Endothelial cell of umbilical vein (primary cell): Measurements from ENCODE around the gene MRPL42.

Source experiments
- EZH2 ChIP-seq: IDR thresholded peaks from 2 replicates; pipeline ENCODE4 v1.6.1; 2012; ENCODE audit warnings: borderline replicate concordance, low read depth, mild to moderate bottlenecking, moderate library complexity, low read length, inconsistent platforms; ENCODE audit not compliant: severe bottlenecking
- POLR2AphosphoS5 ChIP-seq: IDR thresholded peaks from 2 replicates; pipeline ENCODE4 v1.6.1; 2012; ENCODE audit warnings: low read depth, mild to moderate bottlenecking, control low read depth, low read length, moderate library complexity; ENCODE audit not compliant: insufficient read depth
- TF ChIP-seq, protein P1 (sequence below), 2 donors: IDR thresholded peaks; 1 replicate in 1 of 2; 2 replicates in 1 of 2; pipeline ENCODE4 v1.5.1; 2011; ENCODE audit warnings: low read length in 2 of 2, mild to moderate bottlenecking in 2 of 2, moderate library complexity in 2 of 2, control low read depth in 1 of 2, inconsistent platforms in 1 of 2, low read depth in 1 of 2; ENCODE audit not compliant: insufficient read depth in 1 of 2; ENCODE audit errors: extremely low read depth in 1 of 2
- TF ChIP-seq, protein P2 (sequence below): IDR thresholded peaks from 2 replicates; pipeline ENCODE4 v1.6.1; 2011; ENCODE audit not compliant: insufficient read depth, insufficient read length

DNA sequence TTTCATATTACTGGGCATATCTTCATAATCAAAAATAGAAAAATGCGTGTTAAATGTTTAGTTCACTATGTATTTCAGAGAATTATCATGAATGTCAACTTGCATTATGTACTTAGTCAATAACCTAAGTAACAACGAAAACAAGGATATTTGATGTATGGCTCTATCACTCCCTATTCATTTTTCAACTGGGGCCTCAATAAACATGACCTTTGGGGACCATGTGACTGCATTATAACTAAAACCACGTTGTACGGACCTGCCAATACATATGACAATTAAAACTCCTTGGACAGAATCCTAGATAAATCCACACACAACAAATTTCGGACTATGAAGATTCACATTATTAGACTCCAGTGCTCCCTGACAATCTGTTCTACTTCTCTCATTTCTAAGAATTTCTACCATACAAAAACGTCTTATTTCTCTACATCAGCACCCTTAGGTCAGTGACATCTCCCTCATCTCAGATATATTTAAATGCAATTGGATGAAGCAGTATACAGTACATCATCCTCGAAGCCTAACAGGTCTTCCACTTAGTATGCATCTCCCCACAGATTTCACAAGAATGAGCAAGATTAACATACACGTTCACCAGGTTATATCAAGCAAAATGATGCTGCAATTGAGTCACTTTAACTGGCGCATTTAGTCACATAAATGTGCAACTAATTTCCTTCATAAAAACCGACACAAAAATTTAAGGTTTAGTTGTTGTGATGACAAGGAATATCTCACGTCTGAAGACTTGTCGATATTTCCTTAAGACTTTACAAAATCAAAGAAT lies 27.1 kb upstream of the MRPL42 start:
- TF ChIP-seq, protein P1, sequence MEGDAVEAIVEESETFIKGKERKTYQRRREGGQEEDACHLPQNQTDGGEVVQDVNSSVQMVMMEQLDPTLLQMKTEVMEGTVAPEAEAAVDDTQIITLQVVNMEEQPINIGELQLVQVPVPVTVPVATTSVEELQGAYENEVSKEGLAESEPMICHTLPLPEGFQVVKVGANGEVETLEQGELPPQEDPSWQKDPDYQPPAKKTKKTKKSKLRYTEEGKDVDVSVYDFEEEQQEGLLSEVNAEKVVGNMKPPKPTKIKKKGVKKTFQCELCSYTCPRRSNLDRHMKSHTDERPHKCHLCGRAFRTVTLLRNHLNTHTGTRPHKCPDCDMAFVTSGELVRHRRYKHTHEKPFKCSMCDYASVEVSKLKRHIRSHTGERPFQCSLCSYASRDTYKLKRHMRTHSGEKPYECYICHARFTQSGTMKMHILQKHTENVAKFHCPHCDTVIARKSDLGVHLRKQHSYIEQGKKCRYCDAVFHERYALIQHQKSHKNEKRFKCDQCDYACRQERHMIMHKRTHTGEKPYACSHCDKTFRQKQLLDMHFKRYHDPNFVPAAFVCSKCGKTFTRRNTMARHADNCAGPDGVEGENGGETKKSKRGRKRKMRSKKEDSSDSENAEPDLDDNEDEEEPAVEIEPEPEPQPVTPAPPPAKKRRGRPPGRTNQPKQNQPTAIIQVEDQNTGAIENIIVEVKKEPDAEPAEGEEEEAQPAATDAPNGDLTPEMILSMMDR (IDR thresholded peaks at IDR 0.05; ENCODE audit: extremely low read depth in 1 of 2, insufficient read depth in 1 of 2, low read depth in 1 of 2, low read length in 2 of 2), result no peak
- TF ChIP-seq EZH2 (no peak), POLR2AphosphoS5 (no peak)
- TF ChIP-seq, protein P2, sequence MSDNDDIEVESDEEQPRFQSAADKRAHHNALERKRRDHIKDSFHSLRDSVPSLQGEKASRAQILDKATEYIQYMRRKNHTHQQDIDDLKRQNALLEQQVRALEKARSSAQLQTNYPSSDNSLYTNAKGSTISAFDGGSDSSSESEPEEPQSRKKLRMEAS, result no peak
